Keratinocyte (primary cell): ENCODE measurements around the gene ADGRA3. TPM values are rescaled to one million over a fixed set of nuclear protein-coding genes. Genes with fewer than 3 reads are reported as not detected.

Experiments used
- DNase-seq: peaks from one replicate; pipeline ENCODE4 v3.0.0-alpha.2; 2011; ENCODE audit warnings: low read depth, missing footprints, low spot score
- FAIRE-seq: peaks from 2 replicates; lab custom pipeline; 2011; peaks lifted over from hg19 to GRCh38; lab: Jason Lieb, UNC
- H2AFZ ChIP-seq: 2 replicates; pipeline ENCODE4 v1.6.0; 2012; ENCODE audit warnings: low read length, control low read depth, inconsistent platforms; ENCODE audit not compliant: control insufficient read depth
- H3K27ac ChIP-seq: 2 replicates; pipeline ENCODE4 v1.5.1; 2011; ENCODE audit warnings: low read length; ENCODE audit not compliant: control insufficient read depth, insufficient read depth
- H3K27me3 ChIP-seq: 3 replicates; pipeline ENCODE4 v1.6.0; 2011; ENCODE audit warnings: low read length; ENCODE audit not compliant: control insufficient read depth, insufficient read depth; ENCODE audit errors: extremely low read depth
- H3K36me3 ChIP-seq, 2 experiments: 2 replicates in 1 of 2; 3 replicates in 1 of 2; pipeline ENCODE4 v1.5.1; 2011; ENCODE audit warnings: low read length in 2 of 2, mild to moderate bottlenecking in 1 of 2; ENCODE audit not compliant: control insufficient read depth in 2 of 2, insufficient read depth in 2 of 2; ENCODE audit errors: extremely low read depth in 1 of 2
- H3K4me1 ChIP-seq: 3 replicates; pipeline ENCODE4 v1.5.1; 2011; ENCODE audit warnings: low read length; ENCODE audit not compliant: control insufficient read depth, insufficient read depth; ENCODE audit errors: extremely low read depth
- H3K4me2 ChIP-seq: 3 replicates; pipeline ENCODE4 v1.6.0; 2011; ENCODE audit warnings: low read depth, low read length; ENCODE audit not compliant: control insufficient read depth, insufficient read depth; ENCODE audit errors: extremely low read depth
- H3K4me3 ChIP-seq, 3 experiments: fragments of 200-600 bp in 1 of 3; sonication (generic) in 1 of 3; 2 replicates in 2 of 3; 3 replicates in 1 of 3; pipeline ENCODE4 v1.5.1; 2011 to 2016; ENCODE audit warnings: low read length in 3 of 3, mild to moderate bottlenecking in 3 of 3, control low read depth in 2 of 3, inconsistent platforms in 1 of 3, low read depth in 1 of 3, mixed read lengths in 1 of 3, mixed run types in 1 of 3, moderate library complexity in 1 of 3; ENCODE audit not compliant: control insufficient read depth in 2 of 3, insufficient read depth in 2 of 3; ENCODE audit errors: extremely low read depth in 1 of 3
- H3K79me2 ChIP-seq: 2 replicates; pipeline ENCODE4 v1.6.0; 2012; ENCODE audit warnings: low read length; ENCODE audit not compliant: control insufficient read depth, insufficient read depth
- H3K9ac ChIP-seq: 3 replicates; pipeline ENCODE4 v1.6.0; 2011; ENCODE audit warnings: low read length; ENCODE audit not compliant: control insufficient read depth, insufficient read depth; ENCODE audit errors: extremely low read depth
- H3K9me1 ChIP-seq: 3 replicates; pipeline ENCODE4 v1.6.0; 2011; ENCODE audit warnings: low read length; ENCODE audit not compliant: control insufficient read depth, insufficient read depth; ENCODE audit errors: extremely low read depth
- H3K9me3 ChIP-seq: 2 replicates; pipeline ENCODE4 v1.5.1; 2012; ENCODE audit warnings: low read depth, low read length; ENCODE audit not compliant: control insufficient read depth
- H4K20me1 ChIP-seq: 3 replicates; pipeline ENCODE4 v1.6.0; 2011; ENCODE audit warnings: low read length; ENCODE audit not compliant: control insufficient read depth, insufficient read depth; ENCODE audit errors: extremely low read depth
- EZH2 ChIP-seq: IDR thresholded peaks from one replicate; pipeline ENCODE4 v1.6.1; 2012; ENCODE audit warnings: inconsistent platforms, mild to moderate bottlenecking, low read length, moderate library complexity
- dilution Hi-C: fragments of 300-500 bp; cut with MboI; formaldehyde crosslinking; loops from one replicate; pipeline ENCODE4 v1.7.0; 2020; ENCODE audit warnings: low sequenced_read_pairs; ENCODE audit not compliant: extremely low pct_ligation_motif_present
- polyA plus RNA-seq, 5 experiments: library from polyadenylated mRNA; depleted of rRNA in 3 of 5; stranded (reverse) in 3 of 5; stranded (forward) in 1 of 5; unstranded in 1 of 5; fragments of >200 nt; gene quantifications; 1 replicate in 1 of 5; 2 replicates in 3 of 5; 3 replicates in 1 of 5; pipeline versions ENCODE4 v1.2.1 to v1.2.3, GENCODE V29; 2011 to 2012; ENCODE audit warnings: missing spikeins in 2 of 5, low read depth in 1 of 5, low replicate concordance in 1 of 5
- TF ChIP-seq, protein P1 (sequence below), 3 experiments: IDR thresholded peaks in 1 of 3; conservative IDR thresholded peaks in 1 of 3; optimal IDR thresholded peaks in 1 of 3; 2 replicates in 2 of 3; 3 replicates in 1 of 3; pipeline versions ENCODE3 to v1.5.1; 2011; ENCODE audit warnings: low read length in 3 of 3, mild to moderate bottlenecking in 3 of 3, moderate library complexity in 2 of 3, control low read depth in 1 of 3, inconsistent platforms in 1 of 3; ENCODE audit not compliant: insufficient read depth in 2 of 3; ENCODE audit errors: extremely low read depth in 1 of 3

Gene ADGRA3
- polyA plus RNA-seq, 1 donor (not counting 4 experiments of a cell fraction or from before 2014, with no cell fraction given), result 38.7 TPM

DNA sequence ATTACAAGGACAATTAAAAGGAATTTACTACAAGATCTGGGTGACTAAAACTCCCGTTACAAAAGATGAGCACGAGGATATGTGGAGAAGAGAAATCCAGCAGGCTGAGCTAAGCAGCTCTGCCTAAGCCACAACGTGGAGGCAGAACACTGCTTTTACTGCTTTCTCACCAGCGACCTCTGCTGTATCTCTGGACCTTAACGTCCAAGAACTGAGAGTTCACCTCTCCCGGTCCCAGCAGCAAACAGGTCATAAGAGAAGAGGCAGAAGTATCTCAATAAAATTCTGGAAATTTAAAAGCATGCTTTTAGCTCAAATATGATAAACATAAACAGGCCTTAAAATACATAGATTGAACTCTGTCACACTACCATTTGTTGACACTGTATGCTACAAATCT lies 81.0 kb downstream of the ADGRA3 start:
- H3K9ac ChIP-seq, result no peak overlapping the region
- H3K4me1 ChIP-seq, result no peaks in the 10 kb centered on the region
- no peaks in the 10 kb centered on the region for H3K79me2 ChIP-seq
- FAIRE-seq (peak; percentile 39), DNase-seq (peak; percentile 17)
- H3K27me3 ChIP-seq, result no peaks in the 10 kb centered on the region
- no peaks in the 10 kb centered on the region for H4K20me1 ChIP-seq
- H3K4me3 ChIP-seq, result no peak overlapping the region
- H3K9me3 ChIP-seq, result no peaks in the 10 kb centered on the region
- no peak overlapping the region for H3K4me2 ChIP-seq
- H2AFZ ChIP-seq, result no peak overlapping the region
- peaks cover 6 to 7% of the 10 kb centered on the region in 2 experiments for H3K36me3 ChIP-seq
- dilution Hi-C loops, result no loop called here
- no peak overlapping the region for H3K27ac ChIP-seq
- H3K9me1 ChIP-seq, result no peaks in the 10 kb centered on the region
- no peak for TF ChIP-seq EZH2
- TF ChIP-seq, protein P1, sequence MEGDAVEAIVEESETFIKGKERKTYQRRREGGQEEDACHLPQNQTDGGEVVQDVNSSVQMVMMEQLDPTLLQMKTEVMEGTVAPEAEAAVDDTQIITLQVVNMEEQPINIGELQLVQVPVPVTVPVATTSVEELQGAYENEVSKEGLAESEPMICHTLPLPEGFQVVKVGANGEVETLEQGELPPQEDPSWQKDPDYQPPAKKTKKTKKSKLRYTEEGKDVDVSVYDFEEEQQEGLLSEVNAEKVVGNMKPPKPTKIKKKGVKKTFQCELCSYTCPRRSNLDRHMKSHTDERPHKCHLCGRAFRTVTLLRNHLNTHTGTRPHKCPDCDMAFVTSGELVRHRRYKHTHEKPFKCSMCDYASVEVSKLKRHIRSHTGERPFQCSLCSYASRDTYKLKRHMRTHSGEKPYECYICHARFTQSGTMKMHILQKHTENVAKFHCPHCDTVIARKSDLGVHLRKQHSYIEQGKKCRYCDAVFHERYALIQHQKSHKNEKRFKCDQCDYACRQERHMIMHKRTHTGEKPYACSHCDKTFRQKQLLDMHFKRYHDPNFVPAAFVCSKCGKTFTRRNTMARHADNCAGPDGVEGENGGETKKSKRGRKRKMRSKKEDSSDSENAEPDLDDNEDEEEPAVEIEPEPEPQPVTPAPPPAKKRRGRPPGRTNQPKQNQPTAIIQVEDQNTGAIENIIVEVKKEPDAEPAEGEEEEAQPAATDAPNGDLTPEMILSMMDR (optimal IDR thresholded peaks at IDR 0.05 in 1 of 3, IDR thresholded peaks at IDR 0.05 in 1 of 3, conservative IDR thresholded peaks at IDR 0.05 in 1 of 3; ENCODE audit: extremely low read depth in 1 of 3, insufficient read depth in 2 of 3, low read length in 3 of 3), result peak; percentile 37 to 65 (median 55)

DNA sequence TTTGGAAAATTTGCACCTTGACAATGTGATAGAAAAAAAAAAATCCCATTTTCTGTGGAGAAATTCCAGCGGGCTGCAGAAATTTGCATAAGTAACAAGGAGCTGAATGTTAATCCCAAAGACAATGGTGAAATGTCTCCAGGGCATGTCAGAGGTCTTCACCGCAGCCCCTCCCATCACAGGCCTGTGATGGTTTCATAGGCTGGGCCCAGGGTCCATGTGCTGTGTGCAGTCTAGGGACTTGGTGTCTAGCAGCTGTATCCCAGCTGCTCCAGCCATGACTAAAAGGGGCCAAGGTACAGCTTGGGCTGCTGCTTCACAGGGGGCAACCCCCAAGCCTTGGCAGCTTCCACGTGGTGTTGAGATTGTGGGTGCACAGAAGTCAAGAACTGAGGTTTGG lies 85.2 kb downstream of the ADGRA3 start:
- Histone ChIP-seq H4K20me1 (no peaks in the 10 kb centered on the region), H3K27ac (no peak overlapping the region), H3K36me3 (peaks cover 6 to 8% of the 10 kb centered on the region in 2 experiments), H3K79me2 (no peaks in the 10 kb centered on the region), H3K4me1 (no peaks in the 10 kb centered on the region), H3K27me3 (no peaks in the 10 kb centered on the region), H3K9me3 (no peaks in the 10 kb centered on the region), H3K9ac (no peak overlapping the region), H2AFZ (no peak overlapping the region), H3K4me3 (no peak overlapping the region), H3K4me2 (no peak overlapping the region), H3K9me1 (no peaks in the 10 kb centered on the region)
- TF ChIP-seq, protein P1 (optimal IDR thresholded peaks at IDR 0.05 in 1 of 3, IDR thresholded peaks at IDR 0.05 in 1 of 3, conservative IDR thresholded peaks at IDR 0.05 in 1 of 3; ENCODE audit: extremely low read depth in 1 of 3, insufficient read depth in 2 of 3, low read length in 3 of 3), result no peak
- no peak for TF ChIP-seq EZH2
- dilution Hi-C loops, result no loop called here
- DNase-seq (no peak), FAIRE-seq (no peak)
